Psoas muscle (tissue), 8 donors: Measurements from ENCODE around the gene TCP11L2. TPM values are rescaled to one million over a fixed set of nuclear protein-coding genes. Genes with fewer than 3 reads are reported as not detected.
"Not testable (repeated sequence)": the region's sequence is repeated elsewhere in the genome, so short reads cannot be mapped to it uniquely, and the experiment has no call there.

ENCODE experiments used
- ATAC-seq, 4 donors: fragments of 200-7000 bp; cut with Tn5 transposase; one replicate each; pipeline ENCODE4 v1.9.1; 2020; ENCODE audit warnings: moderate library complexity in 3 of 4, mild to moderate bottlenecking in 2 of 4
- DNase-seq, 2 donors: peaks; one replicate each; pipeline ENCODE4 v3.0.0-alpha.2; 2020
- H3K27ac ChIP-seq: fragments of 200-600 bp; one replicate; pipeline ENCODE4 v1.8.0; 2022
- H3K27me3 ChIP-seq, 3 donors: fragments of 200-600 bp in 1 of 3; one replicate each; pipeline versions ENCODE4 v1.6.1 to v1.8.0; 2013 to 2022; ENCODE audit warnings: low read length in 2 of 3, mild to moderate bottlenecking in 2 of 3, moderate library complexity in 1 of 3; ENCODE audit not compliant: insufficient read depth in 3 of 3
- H3K36me3 ChIP-seq, 2 donors: fragments of 200-600 bp in 1 of 2; one replicate each; pipeline versions ENCODE4 v1.6.1 to v1.8.0; 2013 to 2022; ENCODE audit warnings: low read depth in 1 of 2, mild to moderate bottlenecking in 1 of 2, moderate library complexity in 1 of 2; ENCODE audit not compliant: insufficient read depth in 1 of 2
- H3K4me1 ChIP-seq: fragments of 200-600 bp; one replicate; pipeline ENCODE4 v1.8.0; 2022
- H3K4me3 ChIP-seq: fragments of 200-600 bp; one replicate; pipeline ENCODE4 v1.8.0; 2022; ENCODE audit warnings: mild to moderate bottlenecking
- H3K9me3 ChIP-seq: fragments of 200-600 bp; one replicate; pipeline ENCODE4 v1.8.0; 2022
- CTCF ChIP-seq: fragments of 200-600 bp; IDR thresholded peaks from one replicate; pipeline ENCODE4 v1.8.0; 2022; ENCODE audit warnings: antibody characterized with exemption
- WGBS, 3 donors: extraction: QIAGEN DNeasy Blood & Tissue Kit; methylation state at CpG; one replicate each; pipeline versions ENCODE4 v1.1.6 to v1.1.7; 2013; 5-methylcytosine and 5-hydroxymethylcytosine counted together
- intact Hi-C, 2 donors: fragments of 100-400 bp; cut with DNase I; formaldehyde crosslinking; loops; one replicate each; pipeline versions ENCODE4 v1.11.0 to v1.14.2; 2022
- polyA plus RNA-seq, 3 donors: library from polyadenylated mRNA; stranded (reverse); fragments of 200-250 nt; gene quantifications; one replicate each; pipeline ENCODE4 v1.2.3, GENCODE V29; 2013
- total RNA-seq, 4 donors: library from RNA; stranded (reverse); fragmentation: NEBNext Ultra II Directional in 2 of 4; extraction: Animal tissue kit (Norgen Biotek cat#: 25700) in 2 of 4; gene quantifications; one replicate each; pipeline versions ENCODE4 v1.2.1 to v1.2.4, GENCODE V29; 2021 to 2023
- donor health status: healthy with polysubstance abuse.
- donor health status: DM: no; HTN: no; CAD: no; lungs with moderate emphysema.
- donor health status: Bipolar disorder and iron deficiency.
- donor health status: healthy.
- donor health status: DM: yes; HTN: yes; CAD: no.
- donor health status: DM: no; HTN: no; CAD: no.
- donor health status: DM: no; HTN: no; CAD: no.
- donor health status: DM: yes; HTN: yes; CAD: no.

Gene TCP11L2
- total and polyA plus RNA-seq, 7 donors = 3.9 to 63.1 (median 26.7) TPM

GRCh38 chr12:106364261-106364660 is 61.7 kb downstream of the TCP11L2 start:
- Histone ChIP-seq H3K4me1 (no peaks in the 10 kb centered on the region), H3K27me3 (no peaks in the 10 kb centered on the region), H3K27ac (no peak overlapping the region), H3K9me3 (no peaks in the 10 kb centered on the region), H3K36me3 (peaks cover 4 to 41% of the 10 kb centered on the region in 2 donors), H3K4me3 (no peak overlapping the region)
- intact Hi-C loops = no loop called here
- ATAC-seq = no peak
- DNase-seq = no peak
- TF ChIP-seq CTCF = no peak
- WGBS, 3 donors = 94 to 97% (median 95%) methylated on average over 4 of the region's 4 CpGs

- H3K4me3 ChIP-seq = no peak overlapping the region
- H3K36me3 ChIP-seq = peaks cover 0 to 56% of the 10 kb centered on the region in 2 donors
- H3K27ac ChIP-seq = no peak overlapping the region
- DNase-seq (no peak), ATAC-seq (no peak)
- 84 to 88% (median 86%) methylated on average over 6 of the region's 6 CpGs for WGBS, 3 donors
- H3K9me3 ChIP-seq = no peaks in the 10 kb centered on the region
- intact Hi-C loops = no loop called here
- H3K4me1 ChIP-seq = no peaks in the 10 kb centered on the region
- H3K27me3 ChIP-seq = no peaks in the 10 kb centered on the region
- TF ChIP-seq CTCF = no peak
Observed at GRCh38 chr12:106369624-106370346, 67.3 kb downstream of the TCP11L2 start.

- ATAC-seq (no peak), DNase-seq (no peak)
- Histone ChIP-seq H3K4me1 (no peaks in the 10 kb centered on the region), H3K27me3 (no peaks in the 10 kb centered on the region), H3K36me3 (peaks cover 0 to 81% of the 10 kb centered on the region in 2 donors), H3K27ac (no peak overlapping the region), H3K9me3 (peaks cover 2% of the 10 kb centered on the region), H3K4me3 (no peak overlapping the region)
- no peak for TF ChIP-seq CTCF
- 78 to 84% (median 83%) methylated on average over 4 of the region's 4 CpGs for WGBS, 3 donors
- intact Hi-C loops = no loop called here
Observed at GRCh38 chr12:106378788-106379187, 76.3 kb downstream of the TCP11L2 start.

GRCh38 chr12:106380954-106381353 is 78.4 kb downstream of the TCP11L2 start:
- Histone ChIP-seq H3K36me3 (peaks cover 0 to 90% of the 10 kb centered on the region in 2 donors), H3K9me3 (peaks cover 2% of the 10 kb centered on the region), H3K4me3 (no peak overlapping the region), H3K27ac (no peak overlapping the region), H3K4me1 (no peaks in the 10 kb centered on the region), H3K27me3 (no peaks in the 10 kb centered on the region)
- intact Hi-C loops = loop anchor here in 1 of 2 donors (10.0 kb wide), 1 partner anchor 724 kb away; no protein-coding TSS in a partner anchor
- TF ChIP-seq CTCF = no peak
- no peak for ATAC-seq
- 98 to 100% (median 98%) methylated on average over 1 of the region's 1 CpG for WGBS, 3 donors
- DNase-seq = no peak

GRCh38 chr12:106381866-106382265 is 79.3 kb downstream of the TCP11L2 start:
- not testable (repeated sequence) for ATAC-seq, H3K4me3 ChIP-seq, H3K27ac ChIP-seq, DNase-seq, H3K9me3 ChIP-seq, H3K4me1 ChIP-seq, H3K27me3 ChIP-seq
- H3K36me3 ChIP-seq = peaks cover 0 to 81% of the 10 kb centered on the region in 2 donors
- WGBS, 3 donors = 84 to 92% (median 86%) methylated on average over 4 of the region's 4 CpGs
- intact Hi-C loops = loop anchor here in 1 of 2 donors (10.0 kb wide), 1 partner anchor 723 kb away; no protein-coding TSS in a partner anchor
